C1 segment of cervical spinal cord (tissue), 14 donors: ENCODE data around the gene RYR3.
"Not testable (repeated sequence)": the region's sequence is repeated elsewhere in the genome, so short reads cannot be mapped to it uniquely, and the experiment has no call there.

Source experiments
- DNase-seq, 14 donors: peaks; one replicate each; lab custom pipeline; 2025; lab: John Stamatoyannopoulos, UW

The RYR3 gene

DNA sequence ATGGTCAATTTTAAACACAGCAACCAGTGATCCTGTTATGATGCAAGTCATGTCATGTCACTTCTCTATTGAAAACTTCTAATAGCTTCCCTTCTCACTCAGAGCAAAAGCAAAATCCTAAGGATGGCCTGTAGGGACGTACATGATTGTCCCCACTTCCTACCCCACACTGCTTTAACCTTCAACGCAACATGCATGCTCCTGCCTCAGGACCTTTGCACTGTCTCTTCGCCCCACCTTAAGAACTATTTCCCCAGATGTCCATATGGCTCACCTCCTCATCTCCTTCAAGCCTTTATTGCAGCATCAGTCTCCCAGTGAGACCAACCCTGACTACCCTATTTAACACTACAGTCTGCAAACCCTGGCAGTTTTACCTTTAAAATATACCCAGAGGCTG, 443.5 kb downstream of the RYR3 start:
- DNase-seq = no peak

GRCh38 chr15:33756961-33757360, 446.2 kb downstream of the RYR3 start:
- no peak for DNase-seq

- no peak for DNase-seq
These were observed 446.9 kb downstream of the RYR3 start for GRCh38 chr15:33757516-33758232.

DNA sequence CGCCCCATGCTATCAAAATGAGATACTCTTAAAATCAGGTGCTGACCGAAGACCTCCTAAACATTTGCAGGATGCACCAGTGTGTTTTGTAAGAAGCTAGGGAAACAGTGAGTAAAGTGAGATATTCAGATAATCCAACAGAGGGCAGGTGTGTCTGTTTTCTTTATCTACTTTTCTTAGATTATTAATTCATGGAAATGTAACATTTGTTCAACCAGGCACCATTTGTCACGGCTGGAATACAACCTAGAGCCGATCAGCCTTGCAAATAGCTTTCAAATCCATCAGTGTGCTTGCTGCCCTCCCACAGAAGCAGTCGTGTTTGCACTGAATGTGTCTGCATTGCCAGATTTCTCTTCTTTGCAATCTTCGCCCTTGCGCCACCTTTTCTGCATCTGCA, 455.6 kb downstream of the RYR3 start:
- no peak for DNase-seq

DNA sequence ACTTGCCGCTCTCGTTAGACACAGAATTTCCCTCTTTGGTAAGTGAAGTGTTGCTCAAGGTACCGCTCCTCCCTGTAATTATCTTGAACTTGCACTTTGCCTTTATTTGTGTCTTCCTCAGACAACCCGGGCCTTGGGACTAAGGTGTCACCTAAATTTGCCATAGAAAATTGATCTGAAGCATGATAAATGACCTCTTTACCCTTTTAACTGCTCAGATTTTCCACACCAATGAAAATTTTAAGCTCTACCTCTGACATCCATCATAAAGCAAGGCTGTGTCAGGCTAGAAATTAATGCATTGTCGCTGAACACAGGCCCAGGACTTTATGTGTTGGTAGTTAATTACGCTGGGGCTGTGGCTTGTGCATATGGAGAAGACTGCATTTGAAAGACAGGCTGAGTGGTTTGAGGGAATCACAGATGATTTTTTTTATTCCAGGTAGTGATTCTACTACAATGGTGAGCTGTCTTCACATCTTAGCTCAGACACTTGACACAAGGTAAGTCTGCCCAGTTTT, 458.0 kb downstream of the RYR3 start:
- no peak for DNase-seq

GRCh38 chr15:33773969-33774368, 463.2 kb downstream of the RYR3 start:
- DNase-seq = no peak

DNA sequence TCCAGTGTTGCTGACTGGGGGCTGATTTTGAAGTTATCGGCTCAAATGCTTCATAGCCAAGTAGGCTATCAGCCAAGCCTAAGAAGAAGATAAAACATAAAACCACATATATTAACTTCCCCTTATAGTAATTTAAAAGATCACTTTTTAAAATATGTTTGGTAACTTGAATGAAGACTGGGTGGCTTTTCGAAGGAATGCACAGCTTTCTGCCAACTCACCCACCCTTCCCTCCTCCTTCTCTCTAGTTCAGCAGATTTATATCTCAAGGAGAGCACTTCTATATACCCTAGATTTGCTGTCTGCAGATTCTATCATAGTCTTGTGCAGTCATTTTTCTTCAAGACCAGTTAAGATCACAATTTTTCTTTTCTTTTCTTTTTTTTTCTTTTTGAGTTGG, 468.1 kb downstream of the RYR3 start:
- DNase-seq = no peak

DNA sequence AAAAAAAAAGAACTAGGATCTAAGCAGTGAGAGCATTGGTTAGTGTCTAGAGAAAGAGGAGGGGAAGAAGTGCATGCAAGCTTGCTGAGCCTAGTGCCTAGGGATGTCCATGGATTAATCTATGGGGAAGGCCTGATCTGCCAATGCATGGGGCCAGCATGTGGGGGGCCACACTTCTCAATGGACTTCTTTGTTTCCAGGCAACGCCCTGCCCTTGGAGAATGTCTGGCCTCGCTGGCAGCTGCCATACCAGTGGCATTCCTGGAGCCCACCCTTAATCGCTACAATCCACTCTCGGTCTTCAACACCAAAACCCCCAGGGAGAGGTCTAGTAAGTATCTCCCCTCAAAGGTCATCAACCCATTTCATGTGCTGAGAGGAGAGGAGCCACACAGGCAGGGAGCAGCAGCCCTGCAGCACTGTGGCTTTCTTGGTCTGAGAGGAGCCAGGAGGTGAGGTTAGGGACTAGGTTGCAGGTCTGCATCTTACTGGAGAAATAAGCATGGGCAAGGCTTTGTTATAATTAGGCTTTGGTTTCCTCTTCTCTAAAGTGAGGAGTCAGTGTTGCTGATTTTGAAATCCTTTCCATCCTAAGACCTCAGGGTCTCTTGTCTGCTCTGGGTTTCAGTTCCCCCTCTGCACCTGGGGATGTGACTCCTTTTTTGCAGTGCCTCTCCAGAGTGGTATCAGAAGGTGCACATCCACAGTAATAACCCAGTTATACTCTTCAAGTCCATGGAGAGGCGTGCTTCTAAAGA, 469.4 kb downstream of the RYR3 start:
- no peak for DNase-seq

GRCh38 chr15:33782966-33783365, 472.2 kb downstream of the RYR3 start:
- no peak for DNase-seq

GRCh38 chr15:33785366-33785765, 474.6 kb downstream of the RYR3 start:
- DNase-seq = no peak

DNA sequence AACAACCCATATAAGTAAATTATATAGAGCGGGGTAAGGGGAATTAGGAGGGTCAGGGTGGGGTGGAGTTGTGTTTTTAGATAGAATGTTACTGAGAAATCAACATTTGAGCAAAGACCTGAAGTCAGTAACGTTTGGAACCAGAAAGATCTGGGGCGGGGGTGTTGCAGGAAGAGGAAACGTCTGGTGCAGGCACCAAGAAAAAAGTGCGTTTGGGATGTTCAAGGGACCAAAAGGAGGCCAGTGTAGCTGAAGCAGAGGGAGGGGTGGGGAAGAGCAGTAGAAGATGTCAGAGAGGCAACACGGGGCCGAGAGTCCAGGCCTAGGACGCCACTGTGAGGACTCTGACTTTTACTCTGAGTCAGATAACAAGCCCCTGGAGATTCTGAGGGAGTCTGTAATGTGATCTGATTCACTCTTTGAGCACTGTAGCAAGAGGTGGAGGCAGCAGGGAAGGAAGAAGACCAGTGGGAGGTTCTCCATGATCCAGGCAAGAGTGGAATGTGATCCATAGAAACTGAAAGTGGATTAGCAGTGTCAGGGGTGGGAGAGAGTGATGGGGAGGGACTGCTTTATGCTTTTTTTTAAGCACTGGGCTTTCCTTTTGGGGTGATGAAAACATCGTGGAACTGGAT, 478.3 kb downstream of the RYR3 start:
- no peak for DNase-seq

- no peak for DNase-seq
These were observed 483.7 kb downstream of the RYR3 start for GRCh38 chr15:33794453-33794852.

DNA sequence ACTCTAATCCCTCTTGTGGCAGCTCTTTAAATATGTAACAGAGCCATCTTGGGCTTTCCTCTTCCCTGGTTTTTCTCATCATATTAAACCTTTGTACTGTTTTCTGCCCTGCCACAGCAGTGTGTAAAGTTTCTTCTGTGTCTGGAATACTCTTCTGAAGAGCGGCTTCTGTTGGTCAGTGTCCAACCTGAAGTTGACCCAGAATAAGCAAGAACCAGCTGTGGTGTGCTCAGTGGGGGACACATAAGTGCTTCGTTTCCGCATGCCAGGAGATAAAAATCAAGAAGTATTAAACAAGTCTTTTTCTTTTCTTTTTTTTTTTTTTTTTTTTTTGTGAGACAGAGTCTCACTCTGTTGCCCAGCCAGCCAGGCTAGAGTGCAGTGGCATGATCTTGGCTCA, 484.3 kb downstream of the RYR3 start:
- no peak for DNase-seq

- no peak for DNase-seq
These were observed 486.9 kb downstream of the RYR3 start for GRCh38 chr15:33797651-33798050.

GRCh38 chr15:33801954-33802353, 491.2 kb downstream of the RYR3 start:
- DNase-seq = no peak

DNA sequence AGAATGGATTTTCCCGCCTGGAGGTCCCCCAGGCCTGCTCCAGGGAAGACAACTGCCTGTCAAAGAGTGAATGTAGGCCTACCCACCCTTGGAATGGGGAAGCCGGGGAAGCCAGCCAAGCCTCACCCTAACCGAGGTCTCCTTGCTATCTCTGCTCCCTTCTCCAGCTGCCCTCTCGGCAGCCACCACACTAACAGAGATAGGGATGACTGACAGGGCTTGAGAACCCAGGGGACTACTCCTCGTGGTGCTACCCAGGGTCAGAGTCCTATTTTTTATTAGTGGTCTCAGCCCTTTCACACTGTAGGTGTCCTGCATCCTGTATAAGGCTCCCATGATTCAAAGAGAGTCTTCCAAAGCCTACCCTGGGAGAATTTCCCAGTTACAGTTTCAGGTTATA, 496.9 kb downstream of the RYR3 start:
- no peak for DNase-seq

DNA sequence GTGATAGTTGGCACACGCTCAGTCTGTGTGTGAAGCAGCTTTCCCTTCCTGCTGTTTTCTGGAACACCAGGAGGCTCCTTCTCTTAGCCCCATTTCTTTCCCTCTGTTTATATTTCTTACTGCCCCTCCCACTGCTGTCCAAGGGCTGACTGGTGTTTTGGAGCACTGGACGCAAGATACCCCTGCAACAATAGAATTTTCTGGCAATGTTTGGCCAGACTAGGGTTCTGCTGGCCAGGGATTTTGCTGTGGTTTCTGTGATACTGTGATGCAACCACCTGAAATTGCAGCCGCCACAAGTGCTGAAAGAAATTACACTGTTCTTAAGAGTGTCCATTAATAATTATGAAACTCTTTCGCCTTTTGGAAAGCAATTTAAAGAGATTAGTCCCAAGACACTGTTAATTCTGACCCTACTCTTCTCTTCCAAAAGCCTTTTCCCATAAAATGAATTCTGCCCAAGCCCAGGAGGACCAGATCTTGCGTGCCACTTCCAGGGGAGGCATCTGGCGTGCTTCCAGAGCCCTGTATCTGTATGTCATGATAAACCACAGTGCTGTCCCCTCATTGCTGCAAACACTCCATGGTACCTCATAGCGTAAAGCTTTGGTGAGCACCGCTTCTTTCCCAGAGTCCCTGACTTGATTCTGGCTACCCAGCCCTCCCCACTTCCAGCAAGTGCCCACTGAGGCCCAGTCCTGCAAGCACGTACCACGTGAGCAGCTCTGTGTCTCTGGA, 498.1 kb downstream of the RYR3 start:
- no peak for DNase-seq

- DNase-seq = no peak
These were observed 499.4 kb downstream of the RYR3 start for GRCh38 chr15:33810073-33810595.

DNA sequence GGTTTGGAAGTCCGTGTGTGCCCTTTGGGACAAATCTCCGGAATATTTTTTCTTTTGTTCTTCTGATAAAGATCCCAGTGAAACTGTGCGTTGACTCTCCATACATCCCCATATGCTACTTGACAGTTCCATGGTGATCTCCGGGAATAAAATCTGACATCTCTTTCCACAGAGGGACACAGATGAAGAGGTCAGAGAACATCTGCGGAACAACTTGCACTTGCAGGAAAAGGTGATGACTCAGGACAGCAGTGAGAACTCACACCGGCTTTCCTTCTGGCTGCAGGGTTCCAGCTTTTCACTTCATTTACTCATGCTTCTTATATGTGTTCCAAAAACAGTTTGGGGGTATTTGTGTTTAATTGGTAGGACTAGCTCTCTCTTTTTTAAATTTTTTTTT, 500.0 kb downstream of the RYR3 start:
- no peak for DNase-seq

- DNase-seq = no peak
These were observed 503.1 kb downstream of the RYR3 start for GRCh38 chr15:33813891-33814290.

DNA sequence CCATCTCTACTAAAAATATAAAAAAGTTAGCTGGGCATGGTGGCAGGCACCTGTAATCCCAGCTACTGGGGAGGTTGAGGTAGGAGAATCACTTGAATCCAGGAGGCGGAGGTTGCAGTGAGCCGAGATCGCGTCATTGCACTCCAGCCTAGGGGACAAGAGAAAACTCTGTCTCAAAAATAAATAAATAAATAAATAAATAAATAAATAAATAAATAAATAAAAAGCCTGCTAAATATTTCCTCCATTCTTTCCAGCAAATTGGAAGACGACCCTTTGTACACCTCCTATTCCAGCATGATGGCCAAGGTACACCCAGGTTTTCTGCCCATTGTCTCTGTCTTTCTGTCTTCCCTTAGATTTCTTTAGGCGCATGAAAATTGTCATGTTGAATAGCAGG, 508.7 kb downstream of the RYR3 start:
- not testable (repeated sequence) for DNase-seq

GRCh38 chr15:33822479-33822878, 511.7 kb downstream of the RYR3 start:
- no peak for DNase-seq
